HG03432 (cell line): ENCODE results near the gene PNPLA7.
A peak's percentile ranks its signal among the peaks of the same experiment; 100 is the strongest.

Experiments
- ATAC-seq: cut with Tn5 transposase; IDR thresholded peaks from one replicate; pipeline ENCODE4 v1.9.1; 2021; ENCODE audit warnings: mild to moderate bottlenecking, moderate library complexity; ENCODE audit not compliant: unreplicated experiment

Gene PNPLA7

DNA sequence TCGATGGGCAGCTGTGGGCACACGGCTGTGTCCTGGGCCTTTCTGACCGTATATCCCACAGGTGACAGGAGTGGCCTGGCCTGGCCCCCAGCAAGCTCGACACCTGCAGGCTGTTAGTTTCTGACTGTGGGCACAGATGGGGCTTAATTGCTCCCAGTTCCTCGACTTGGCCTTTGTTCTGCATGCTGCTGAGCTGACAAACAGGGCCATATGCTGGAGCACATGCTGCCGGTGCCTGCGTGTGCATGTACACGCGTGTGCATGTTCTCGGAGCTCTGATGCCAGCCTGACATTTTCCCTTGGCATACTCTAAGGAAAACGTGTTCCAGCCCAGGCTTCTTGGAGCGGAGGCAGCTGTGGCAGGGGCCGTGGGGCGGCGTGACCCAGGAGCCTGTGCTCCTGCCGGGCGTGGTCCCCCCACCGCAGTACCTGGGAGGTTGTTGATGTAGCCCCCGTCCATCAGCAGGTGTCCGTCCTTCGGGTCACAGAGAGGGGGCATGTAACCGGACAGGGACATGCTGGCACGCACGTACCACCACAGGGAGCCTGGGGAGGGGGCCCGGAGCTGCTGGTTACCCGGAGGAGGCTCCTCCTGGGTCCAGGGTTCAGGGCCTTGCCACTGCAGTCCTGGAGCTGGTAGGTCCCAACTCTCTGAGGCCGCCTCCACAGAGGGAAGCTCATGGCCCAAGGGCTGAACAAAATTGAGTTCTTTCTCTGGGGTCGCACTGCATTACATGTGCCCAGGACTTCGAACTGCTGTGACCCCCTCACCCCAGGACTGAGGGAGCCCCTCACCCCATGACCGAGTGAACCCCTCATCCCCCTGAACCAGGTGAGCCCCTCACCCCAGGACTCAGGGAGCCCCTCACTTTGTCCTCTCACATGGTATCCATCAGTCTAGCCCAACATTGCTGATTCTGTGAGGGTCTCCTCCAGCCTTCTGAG lies 86.9 kb downstream of the PNPLA7 start:
- ATAC-seq = no peak

DNA sequence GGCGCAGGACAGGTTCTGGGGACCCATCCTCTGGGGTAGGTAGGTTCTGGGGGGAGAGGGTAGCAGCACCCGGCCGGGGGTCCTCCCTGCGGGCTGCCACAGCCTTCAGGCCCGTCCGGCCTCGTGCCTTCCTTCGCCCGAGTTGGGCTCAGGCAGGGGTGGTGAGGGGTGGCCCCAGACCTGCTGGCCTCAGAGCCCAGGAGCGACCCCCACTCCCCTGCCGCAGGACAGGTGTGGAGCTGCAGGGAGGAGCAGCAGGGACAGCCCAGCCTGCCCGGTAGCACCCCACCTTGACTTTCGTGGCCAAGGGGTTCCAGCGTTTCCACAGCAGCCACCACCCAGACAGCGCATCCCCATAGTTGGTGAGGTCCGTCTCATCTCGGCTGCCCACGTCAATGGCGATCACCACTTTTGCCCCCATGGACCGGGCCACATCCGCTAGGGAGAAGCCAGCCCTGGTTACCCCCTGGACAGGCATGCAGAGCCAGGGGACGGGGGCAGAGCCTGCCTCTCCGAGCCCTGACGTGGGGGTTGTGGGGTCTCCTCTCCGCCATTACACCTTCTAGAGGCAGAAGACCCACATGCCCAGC lies 87.7 kb downstream of the PNPLA7 start:
- no peak for ATAC-seq

DNA sequence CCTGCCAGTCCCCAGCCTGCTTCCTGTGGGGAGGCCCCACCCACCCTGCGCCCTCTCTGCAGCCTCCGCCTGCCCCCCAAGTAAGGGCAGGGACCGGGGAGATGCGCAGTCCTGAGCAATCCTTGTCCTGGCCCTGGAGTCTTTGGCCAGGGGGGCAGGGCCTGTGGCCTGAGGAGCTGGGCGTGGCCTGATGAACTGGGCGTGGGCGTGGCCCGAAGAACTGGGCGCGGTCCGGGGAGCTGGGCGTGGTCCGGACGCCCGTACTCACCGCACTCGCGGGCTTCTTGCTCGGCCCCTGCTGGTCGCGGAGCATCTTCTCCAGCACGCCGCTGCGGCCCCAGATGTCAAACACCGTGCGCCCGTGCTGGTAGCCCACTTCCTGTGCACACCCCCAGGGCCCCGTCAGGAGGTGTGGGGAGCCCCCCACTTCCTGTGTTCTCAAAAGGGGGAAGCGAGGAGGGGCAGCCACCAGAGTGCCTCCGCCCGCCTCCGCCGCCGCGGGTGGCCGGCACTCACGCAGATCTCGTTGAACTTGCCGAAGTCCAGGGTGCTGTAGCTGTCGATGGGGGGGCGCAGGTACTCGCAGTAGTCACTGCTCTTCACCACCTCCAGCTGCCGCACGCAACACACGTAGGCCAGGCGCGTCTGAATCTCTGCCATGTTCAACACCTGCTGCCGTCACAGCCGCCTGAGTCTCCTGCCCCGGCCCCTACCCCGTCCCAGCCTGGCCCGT lies 88.4 kb downstream of the PNPLA7 start:
- ATAC-seq = peak; percentile 42

DNA sequence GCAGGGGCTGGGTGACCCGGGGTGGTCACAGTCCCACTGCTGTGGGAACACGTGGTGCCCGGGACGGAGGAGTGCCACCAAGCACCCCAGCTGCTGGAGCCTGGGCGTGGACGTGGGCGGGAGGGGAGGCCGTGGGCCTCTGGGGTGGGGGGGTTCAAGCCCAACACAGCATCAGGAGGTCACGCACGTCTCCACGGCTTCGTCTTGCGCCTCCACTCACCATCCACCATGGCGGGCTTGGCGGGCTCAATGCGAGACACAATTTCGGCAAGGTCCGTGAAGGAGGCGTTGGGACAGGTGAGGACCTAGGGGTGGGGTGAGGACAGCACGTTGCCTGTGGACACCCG lies 88.9 kb downstream of the PNPLA7 start:
- ATAC-seq = no peak

DNA sequence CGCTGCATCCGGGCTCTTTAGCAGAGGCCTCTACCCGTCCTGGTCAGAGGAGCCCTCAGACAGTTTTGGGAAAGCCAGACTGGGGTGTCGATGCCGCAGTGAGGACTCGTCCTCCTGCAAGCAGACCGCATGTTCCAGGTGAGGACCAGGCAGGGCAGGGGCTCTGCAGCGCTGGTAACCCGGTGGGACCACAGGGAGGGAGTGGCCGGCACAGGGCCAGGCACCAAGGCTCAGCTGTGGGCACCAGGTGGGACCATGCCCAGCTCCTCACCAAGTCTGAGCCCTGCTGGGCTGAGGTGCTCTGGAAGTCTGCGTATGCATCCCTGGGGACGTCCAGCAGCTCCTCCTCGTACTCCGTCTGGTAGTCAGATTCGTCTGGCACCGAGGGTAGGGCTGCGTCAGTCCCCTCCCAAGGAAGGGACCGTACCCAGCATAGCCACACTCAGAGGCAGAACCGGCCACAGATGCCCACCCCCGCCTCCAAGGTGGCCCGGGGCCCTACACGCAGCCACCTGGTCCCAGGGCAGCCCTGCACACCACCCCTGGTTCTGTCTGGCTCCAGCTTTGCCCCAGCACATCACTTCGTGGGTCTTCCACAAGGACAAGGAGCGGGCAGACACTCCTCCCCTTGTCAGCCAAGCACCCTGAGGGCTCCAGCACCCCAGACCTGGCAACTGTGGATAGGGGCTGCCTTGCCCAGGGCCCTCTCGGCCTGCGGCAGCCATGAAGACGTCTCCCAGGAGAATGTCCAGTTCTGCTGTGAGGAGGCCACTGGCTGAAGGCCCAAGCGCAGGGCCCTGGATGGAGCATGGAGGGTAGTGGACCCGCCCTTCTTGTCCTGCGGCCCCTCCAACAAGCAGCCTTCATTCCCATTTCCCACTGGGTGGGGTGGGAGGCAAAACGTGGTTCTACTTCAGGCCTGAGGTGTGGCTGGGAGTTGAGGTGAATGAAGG lies 89.6 kb downstream of the PNPLA7 start:
- ATAC-seq = no peak

DNA sequence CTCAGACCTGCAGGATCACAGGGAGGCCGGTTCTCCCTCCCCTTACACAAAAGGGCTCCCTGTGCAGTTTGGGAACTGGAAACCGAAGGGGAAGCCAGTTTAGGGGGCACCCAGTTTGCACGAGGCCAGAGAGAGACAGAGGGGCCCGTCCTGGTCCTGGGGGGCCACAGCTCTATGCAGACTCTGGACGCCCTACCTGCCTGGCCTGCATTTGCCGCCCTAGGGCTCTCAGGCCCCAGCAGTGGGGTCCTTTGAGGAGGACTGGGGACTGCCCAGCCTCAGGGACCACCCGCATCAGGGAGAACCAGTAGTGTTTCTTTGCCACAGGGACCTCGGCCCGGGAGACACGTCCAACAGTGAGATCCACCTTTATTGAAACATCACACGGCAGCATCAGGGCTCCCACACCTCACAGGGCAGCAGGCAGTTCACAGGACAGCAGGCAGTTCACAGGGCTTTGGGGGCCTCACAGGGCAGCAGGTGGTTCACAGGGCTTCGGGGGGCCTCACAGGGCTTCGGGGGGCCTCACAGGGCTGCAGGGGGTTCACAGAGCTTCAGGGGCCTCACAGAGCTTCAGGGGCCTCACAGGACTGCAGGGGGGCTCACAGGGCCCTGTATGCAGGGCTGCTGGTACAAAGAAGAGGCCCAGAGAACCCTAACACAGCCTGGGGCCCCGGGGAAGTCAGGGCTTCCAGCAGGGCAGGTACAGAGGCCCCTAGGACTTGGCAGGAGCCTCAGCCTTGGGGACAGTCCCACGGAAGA lies 90.4 kb downstream of the PNPLA7 start:
- ATAC-seq = no peak

DNA sequence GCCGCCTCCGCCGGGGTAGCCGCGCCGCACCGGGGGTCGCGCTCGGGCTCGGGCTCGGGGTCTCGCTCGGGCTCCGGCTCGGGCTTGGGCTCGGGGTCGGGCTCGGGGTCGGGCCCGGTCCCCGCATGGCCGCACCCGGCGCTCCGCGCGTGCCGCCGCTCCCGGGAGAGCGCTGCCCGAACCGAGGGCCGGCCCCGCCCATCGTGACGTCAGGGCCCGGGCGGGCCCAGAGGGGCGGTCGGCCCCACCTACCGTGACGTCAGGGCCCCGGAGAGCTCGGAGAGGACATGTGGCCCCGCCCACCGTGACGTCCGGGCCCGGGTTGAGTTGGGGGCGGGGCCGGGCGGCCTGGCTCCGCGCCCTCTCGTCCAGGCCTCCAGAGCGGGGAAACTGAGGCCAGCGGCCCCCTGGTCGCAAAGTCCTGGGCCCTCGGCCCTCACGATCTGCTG lies 91.0 kb downstream of the PNPLA7 start, which contains the start of gene NSMF:
Gene NSMF (minus strand): TSS at position 183 of the 449 bp plus-strand sequence. CDS start 232 bp downstream, outside the sequence.
- ATAC-seq = peak; percentile 64

DNA sequence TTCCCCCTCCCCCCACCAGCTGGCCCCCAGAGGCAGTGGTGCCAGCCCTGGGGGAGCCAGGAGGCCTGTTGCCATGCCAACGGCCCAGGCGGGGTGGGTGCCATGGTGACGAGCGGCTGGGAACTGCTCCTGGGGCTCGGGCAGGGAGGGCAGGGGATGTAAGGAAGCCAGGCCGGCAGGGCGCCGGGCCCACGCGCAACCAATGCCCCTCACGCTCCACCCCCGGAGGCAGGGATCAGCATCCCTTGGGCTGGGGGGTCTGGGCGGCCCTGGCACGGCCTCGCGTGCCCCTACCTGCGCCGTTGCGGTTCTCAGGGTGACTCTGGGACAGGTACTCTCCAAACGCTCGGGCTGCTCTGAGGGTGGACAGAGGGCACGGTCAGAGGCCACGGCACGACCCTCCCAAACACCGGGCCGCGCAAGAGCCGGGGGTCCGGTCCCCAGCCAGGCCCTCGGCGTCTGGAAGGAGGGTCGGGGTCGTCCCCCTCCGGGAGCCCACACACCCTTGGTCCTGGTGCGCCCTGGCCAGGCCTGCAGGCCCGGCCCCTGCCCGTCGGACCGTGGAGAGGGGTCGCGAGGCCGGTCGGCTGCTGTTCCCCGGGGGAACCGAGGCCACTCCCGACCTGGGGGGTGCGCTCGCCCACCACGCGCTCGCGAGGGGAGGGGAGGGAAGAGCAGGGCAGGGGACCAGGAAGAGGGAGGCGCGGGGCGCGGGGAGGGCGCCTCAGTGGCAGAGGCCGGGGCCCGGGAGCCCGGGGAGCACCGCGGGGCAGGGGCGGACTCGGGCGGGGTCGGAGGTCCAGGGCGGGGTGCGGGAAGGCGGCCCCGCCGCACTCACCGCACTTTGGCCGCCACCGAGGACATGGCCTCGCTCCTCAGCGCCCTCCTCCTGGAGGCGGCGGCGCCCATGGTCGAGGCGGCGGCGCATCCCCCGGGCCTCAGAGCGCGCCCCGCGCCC lies 91.7 kb downstream of the PNPLA7 start:
- ATAC-seq = peak; percentile 18

DNA sequence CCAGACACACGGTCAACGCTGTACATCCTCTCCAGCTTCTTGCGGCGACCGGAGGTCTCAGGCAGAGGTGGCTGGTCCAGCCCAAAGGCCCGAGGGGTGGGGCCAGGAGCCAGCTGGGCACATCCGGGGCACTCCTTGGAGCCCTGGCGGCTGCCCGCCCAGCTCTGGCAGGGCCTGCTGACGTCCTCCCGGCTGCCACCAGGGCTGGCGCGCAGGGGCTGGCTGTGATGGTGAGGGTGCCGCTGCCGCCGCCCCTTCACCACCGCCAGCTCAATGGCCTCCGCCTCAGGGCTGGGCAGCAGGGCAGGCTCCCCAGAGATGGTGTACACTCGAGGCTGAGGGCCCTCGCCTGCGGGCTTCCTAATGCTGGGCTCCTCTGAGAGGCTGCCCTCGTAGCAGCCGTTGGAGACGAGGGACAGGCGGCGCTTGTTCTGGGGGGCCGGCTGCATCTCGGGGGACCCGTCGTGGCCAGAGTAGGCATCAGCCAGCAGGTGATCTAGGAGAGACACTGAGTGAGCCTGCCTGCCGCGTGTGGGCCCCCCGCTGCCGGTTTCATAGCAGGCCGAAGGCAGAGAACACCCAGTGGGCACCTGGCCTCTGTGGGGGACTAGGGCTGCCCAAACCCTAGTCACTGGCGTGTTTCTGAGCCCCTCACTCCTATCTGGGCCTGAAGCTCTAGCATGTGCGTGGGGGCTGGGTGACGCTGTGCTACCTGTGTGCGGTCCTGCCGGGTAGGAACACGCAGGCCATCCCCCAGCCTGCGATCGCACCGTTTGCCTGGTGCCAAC lies 92.6 kb downstream of the PNPLA7 start:
- no peak for ATAC-seq

DNA sequence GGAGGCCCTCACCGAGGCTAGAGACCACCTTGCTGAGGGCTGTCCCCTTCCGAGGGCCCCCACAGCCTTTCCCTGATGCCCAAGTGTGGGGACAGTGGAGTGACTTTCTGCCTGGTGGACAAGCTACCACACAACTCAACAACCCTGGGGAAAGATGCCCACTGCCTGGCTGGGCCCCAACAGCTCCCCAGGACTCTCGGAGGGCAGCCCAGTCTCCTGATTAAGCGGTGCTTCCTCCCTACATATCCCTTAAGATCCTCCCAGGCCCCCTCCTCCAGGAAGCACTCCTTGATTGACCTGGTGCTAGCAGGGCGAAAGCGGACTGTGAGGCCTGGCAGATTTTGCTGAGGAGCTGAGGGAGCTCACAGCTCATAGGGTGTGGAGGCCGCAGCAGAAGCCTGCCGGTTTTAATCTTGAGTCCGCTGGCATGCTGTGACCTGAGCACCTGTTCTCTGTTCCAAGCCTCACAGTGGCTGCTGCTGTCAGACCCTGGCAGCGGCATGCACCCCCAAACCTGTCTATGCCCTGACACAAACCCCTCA lies 93.3 kb downstream of the PNPLA7 start:
- ATAC-seq = no peak

DNA sequence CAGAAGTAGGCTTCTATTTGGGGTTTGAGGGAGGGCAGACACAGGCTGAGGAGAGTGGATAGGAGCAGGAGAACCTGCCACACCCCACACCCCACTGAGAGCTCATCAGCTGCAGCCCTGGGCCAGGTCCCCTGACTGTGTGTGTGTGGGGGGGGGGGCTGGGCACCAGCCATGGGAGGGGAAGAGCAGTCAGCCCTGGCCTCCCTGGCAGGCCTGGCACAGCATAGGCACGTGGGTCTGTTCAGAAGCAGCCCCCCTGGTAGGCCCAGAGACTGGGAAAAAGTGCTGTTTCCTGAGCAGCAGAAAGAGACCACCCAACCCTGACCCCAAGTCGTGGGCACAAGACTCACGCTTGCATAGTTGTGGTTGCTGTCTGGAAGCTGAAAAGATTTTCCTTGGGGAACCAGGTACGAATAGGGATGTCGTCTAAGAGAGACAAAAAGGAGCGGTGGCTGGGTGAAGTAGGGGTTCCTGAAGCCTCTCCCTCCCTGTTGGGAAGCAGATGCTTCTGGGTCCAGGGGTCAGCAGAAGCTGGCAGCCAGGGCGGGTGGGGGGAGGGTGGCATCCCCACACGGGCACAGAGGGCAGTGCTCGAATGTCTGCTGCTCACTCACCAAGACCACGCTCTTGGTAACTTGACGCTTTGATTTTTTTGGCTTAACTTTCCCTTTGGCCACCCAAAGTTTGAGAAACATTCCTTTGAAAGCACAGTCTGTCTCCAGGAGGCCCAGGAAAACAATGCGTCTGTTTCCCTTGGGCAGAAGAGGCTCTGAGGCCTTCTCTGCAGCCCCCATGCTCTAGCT lies 93.9 kb downstream of the PNPLA7 start:
- ATAC-seq = no peak

DNA sequence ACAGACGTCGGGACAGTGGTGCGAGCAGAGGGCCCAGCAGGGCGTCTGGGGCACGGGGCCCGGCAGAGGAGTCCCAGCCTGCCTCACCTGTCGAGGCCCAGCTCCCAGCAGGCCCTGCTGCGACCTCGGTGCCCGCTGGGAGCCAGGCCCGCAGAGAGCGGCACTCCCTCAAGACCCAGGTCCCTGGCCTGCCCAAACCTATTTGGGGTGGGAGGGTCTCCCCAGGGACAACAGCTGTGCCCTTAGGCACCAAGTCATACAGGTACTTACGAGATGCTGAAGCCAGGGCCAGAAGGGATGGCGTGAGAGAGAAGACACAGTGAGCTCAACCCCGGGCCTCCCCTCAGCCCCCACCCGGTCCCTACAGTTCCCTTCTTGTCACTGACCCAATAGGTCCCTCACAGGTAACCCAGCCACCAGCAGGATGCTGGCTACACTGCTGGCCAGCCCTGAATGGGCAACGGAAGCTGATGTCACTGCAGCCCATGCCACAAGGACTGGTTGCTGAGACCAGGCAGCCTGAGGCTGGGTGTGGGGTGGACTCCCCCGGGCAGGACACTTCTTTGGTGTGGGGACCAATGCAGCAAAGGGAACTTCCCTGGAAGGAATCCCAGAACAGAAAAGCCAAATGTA lies 94.7 kb downstream of the PNPLA7 start:
- no peak for ATAC-seq

DNA sequence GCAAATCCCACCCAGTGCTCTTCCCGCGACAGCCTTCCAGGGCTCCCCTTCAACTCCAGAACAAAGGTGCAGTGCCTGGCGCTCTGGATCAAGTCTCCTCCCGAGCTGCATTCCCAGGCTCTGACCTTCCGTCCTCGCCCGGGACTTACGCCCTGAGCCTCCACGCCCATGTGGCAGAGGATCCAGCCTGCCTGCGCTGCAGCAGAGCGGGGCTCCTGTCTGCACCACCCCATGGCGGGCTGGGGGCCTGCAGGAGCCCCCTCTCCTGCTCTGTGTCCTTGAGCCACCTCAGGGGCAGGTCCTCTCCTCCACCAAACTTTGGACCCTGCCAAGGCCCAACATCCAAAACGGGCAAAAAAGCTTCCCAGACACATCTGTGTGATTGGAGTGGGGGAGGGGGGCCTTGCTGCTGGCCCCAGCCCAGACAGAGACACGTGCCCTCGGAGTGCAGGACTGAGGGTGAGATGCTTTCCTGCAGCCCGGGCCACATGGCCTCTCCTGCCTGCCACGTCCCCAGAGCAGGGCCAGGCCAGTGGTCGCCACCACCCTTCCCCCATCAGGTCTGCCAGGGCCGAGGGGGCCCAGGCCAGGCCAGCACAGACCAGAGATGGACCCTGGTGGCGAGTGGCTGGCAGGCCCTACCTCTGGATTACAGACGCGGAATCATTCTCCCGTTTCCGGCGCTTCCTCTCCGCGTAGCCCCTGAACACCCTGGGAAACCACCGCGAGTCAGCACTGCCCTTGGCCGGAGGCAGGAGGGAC lies 95.4 kb downstream of the PNPLA7 start:
- ATAC-seq = no peak

DNA sequence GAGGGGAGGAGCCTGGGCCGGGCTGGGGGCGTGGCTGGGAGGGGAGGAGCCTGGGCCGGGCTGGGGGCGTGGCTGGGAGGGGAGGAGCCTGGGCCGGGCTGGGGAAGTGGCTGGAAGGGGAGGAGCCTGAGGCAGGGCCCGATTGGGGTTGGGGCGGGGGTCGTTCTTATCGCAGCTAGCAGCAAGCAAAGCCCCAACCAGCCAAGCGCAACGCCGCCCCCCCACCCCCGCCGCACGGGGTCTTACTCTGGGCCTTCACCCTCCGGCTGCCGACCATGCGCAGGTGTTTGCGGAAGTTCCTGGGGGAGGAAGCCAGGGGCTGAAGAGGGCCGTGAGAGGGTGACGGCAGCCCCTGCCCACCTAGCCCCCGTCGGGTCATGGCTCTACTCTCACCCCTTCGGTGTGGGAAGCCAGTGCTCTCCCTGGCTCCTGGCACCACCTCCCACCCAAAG lies 96.0 kb downstream of the PNPLA7 start:
- ATAC-seq = no peak

DNA sequence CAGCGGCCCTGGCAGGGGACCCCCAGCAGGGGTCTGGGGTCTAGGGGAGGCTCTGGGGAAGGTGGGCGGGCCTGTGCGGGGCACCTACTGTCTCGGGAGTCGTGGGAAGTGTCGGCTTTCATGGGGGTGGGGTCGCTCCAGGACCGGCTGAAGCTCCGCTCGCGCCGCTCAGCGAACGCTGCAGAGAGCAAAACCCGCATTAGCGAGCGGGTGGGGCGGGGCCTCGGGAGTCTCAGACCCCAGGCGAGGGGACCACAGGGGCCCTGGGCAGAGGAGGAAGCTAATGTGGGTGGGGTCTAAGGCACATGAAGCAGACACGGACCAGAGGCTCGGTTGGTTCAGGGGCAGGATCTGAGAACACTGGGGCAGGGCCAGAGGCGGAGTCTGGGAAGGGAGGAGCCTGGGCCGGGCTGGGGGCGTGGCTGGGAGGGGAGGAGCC lies 96.5 kb downstream of the PNPLA7 start:
- peak; percentile 31 for ATAC-seq
